ENCODE results near the gene SLC4A3.

Gene SLC4A3

GRCh38 chr2:219613461-219614070, 13.9 kb upstream of the SLC4A3 start:
- DNase-seq (ENCODE audit: low read depth) = no peak
- TF ChIP-seq, protein P1, sequence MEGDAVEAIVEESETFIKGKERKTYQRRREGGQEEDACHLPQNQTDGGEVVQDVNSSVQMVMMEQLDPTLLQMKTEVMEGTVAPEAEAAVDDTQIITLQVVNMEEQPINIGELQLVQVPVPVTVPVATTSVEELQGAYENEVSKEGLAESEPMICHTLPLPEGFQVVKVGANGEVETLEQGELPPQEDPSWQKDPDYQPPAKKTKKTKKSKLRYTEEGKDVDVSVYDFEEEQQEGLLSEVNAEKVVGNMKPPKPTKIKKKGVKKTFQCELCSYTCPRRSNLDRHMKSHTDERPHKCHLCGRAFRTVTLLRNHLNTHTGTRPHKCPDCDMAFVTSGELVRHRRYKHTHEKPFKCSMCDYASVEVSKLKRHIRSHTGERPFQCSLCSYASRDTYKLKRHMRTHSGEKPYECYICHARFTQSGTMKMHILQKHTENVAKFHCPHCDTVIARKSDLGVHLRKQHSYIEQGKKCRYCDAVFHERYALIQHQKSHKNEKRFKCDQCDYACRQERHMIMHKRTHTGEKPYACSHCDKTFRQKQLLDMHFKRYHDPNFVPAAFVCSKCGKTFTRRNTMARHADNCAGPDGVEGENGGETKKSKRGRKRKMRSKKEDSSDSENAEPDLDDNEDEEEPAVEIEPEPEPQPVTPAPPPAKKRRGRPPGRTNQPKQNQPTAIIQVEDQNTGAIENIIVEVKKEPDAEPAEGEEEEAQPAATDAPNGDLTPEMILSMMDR (IDR thresholded peaks at IDR 0.05; ENCODE audit: control insufficient read depth, extremely low read depth, insufficient read depth) = no peak
- H3K4me3 ChIP-seq (ENCODE audit: low read depth, low read length) = no peak overlapping the region

DNA sequence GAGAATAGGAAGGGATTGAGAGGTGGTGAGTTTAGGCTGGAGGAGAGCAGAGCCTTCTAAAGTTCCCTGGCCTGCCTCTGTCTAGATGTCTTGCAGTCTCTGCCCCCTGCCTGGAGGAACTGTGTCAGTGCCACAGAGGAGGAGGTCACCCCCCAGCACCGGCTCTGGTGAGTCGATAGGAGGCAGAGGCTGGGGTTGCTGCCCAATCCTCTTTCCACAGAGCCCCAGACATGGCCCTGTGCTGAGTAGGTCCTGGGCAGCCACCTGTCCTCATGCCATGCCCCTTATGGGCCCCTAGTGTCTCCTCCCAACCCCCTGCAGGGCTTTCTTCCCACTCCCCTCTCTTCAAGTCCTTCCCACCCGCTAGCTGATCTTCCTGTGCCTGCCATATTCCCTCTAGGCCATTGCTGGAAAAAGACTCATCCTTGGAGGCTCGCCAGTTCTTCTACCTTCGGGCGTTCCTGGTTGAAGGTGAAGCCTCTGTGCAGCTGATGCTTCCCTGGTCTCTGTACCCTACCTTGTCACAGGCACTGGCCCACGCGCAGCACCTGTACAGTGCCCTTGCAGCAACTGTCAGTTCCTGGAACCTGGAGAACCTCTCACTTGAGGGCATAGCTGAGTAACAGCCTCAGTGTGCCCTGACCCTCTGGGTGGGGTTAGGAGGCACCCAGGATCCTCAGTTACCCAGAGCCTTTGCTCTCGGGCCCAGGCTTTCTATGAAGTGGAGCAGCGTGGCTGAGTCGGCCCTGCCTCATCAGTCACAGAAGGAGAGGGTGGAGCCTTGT, 13.2 kb upstream of the SLC4A3 start:
- no peak overlapping the region for H3K4me3 ChIP-seq (ENCODE audit: low read depth, low read length)
- TF ChIP-seq, protein P1 (IDR thresholded peaks at IDR 0.05; ENCODE audit: control insufficient read depth, extremely low read depth, insufficient read depth) = no peak
- no peak for DNase-seq (ENCODE audit: low read depth)

GRCh38 chr2:219615036-219615435, 12.4 kb upstream of the SLC4A3 start:
- TF ChIP-seq, protein P1 (IDR thresholded peaks at IDR 0.05; ENCODE audit: control insufficient read depth, extremely low read depth, insufficient read depth) = no peak
- no peak for DNase-seq (ENCODE audit: low read depth)
- H3K4me3 ChIP-seq (ENCODE audit: low read depth, low read length) = no peak overlapping the region

- no peak for DNase-seq (ENCODE audit: low read depth)
- no peak overlapping the region for H3K4me3 ChIP-seq (ENCODE audit: low read depth, low read length)
- TF ChIP-seq, protein P1 (IDR thresholded peaks at IDR 0.05; ENCODE audit: control insufficient read depth, extremely low read depth, insufficient read depth) = no peak
Measured at GRCh38 chr2:219615894-219616293, 11.5 kb upstream of the SLC4A3 start.

DNA sequence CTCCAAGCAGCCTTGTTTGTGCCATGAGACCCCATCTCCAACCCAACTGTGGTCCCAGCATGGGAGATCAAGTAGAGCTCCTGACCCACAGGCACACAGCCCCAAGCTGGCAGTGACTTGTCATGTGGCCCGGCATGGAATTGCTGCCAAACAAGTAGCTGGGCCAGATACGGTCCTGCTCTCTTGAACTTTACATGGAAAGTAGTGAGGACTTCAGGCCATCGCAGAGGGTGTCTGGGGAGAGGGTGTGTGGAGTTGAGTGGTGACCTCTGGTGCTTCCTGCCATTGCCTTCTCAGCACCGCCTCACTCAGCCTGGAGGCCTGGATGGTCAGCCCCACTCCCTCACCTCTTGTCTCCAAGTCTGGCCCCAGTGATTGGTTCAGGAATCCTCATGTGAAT, 10.9 kb upstream of the SLC4A3 start:
- no peak for DNase-seq (ENCODE audit: low read depth)
- no peak overlapping the region for H3K4me3 ChIP-seq (ENCODE audit: low read depth, low read length)
- TF ChIP-seq, protein P1 (IDR thresholded peaks at IDR 0.05; ENCODE audit: control insufficient read depth, extremely low read depth, insufficient read depth) = no peak

GRCh38 chr2:219618733-219619122, 8.7 kb upstream of the SLC4A3 start:
- no peak for DNase-seq (ENCODE audit: low read depth)
- TF ChIP-seq, protein P1 (IDR thresholded peaks at IDR 0.05; ENCODE audit: control insufficient read depth, extremely low read depth, insufficient read depth) = no peak
- no peak overlapping the region for H3K4me3 ChIP-seq (ENCODE audit: low read depth, low read length)
